Hematopoietic multipotent progenitor cell (in vitro differentiated cells): Measurements from ENCODE around the gene PTHLH. TPM values are rescaled to one million over a fixed set of nuclear protein-coding genes. Genes with fewer than 3 reads are reported as not detected.

Source experiments
- DNase-seq, 3 donors: peaks; one replicate each; pipeline ENCODE4 v3.0.0-alpha.2; 2011 to 2015; ENCODE audit warnings: low read depth in 2 of 3, low spot score in 2 of 3
- total RNA-seq: library from RNA; depleted of rRNA; stranded (reverse); fragments of >200 nt; gene quantifications from one replicate; pipeline ENCODE4 v1.2.3, GENCODE V29; 2012

Gene PTHLH
- 0.27 TPM for total RNA-seq

DNA sequence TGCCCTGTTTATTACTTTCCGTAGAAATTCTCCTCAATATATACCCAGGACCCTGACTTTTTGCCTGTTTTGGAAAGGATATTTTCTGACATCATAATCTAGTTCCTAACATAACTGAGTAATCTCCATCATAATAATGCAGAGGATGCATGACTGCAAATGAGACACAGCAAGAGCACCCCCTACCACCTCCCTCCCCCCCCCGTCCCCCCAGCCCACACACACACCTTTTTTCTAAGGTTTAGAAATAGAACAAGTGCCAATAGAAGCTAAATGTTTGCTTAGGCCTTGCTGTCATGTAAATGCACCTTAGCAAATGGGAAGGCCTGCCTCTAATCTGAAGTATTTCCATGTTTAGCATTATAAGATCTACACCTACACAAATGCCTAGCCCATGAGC, at the start of gene PTHLH:
TSS of gene PTHLH (minus strand) at position 13 of the 400 bp plus-strand sequence. CDS start 3,239 bp downstream, outside the sequence.
- DNase-seq, result no peak

DNA sequence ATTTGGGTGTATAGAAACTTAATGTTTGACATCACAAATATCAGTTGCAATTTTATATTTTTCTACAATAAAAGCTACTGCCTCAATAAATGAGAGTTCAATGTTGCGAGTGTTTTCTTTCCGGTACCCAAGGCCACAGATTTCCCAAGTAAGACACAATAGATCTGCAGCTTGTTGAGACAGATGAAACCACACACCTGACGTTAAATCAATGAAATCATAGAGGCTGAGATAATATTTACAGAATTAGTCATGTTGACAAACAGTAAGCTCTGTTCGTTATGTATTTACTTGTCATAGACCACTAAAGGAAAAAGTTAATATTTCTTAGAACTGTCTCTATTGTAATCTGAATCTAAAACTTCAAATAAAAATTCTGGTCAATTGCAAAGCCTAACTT, 49.2 kb upstream of the PTHLH start:
- DNase-seq, result no peak

DNA sequence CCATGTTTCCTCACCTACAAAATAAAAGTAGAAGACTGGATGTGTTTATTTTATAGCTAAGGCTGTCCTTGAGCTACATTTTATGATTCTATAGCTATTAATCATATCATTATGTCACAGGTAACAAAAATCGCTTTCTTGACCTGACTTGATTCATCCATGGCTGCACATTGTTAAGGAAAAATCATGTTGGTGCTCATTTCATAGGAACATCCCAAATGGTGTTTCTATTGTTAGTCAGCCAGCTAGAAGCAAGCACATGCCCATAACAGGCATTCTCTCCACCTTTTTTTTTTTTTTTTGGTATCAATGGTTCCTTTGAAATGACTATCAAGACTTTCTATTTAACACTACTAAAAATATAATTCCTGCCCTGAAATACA, 45.3 kb upstream of the PTHLH start:
- DNase-seq, result no peak

DNA sequence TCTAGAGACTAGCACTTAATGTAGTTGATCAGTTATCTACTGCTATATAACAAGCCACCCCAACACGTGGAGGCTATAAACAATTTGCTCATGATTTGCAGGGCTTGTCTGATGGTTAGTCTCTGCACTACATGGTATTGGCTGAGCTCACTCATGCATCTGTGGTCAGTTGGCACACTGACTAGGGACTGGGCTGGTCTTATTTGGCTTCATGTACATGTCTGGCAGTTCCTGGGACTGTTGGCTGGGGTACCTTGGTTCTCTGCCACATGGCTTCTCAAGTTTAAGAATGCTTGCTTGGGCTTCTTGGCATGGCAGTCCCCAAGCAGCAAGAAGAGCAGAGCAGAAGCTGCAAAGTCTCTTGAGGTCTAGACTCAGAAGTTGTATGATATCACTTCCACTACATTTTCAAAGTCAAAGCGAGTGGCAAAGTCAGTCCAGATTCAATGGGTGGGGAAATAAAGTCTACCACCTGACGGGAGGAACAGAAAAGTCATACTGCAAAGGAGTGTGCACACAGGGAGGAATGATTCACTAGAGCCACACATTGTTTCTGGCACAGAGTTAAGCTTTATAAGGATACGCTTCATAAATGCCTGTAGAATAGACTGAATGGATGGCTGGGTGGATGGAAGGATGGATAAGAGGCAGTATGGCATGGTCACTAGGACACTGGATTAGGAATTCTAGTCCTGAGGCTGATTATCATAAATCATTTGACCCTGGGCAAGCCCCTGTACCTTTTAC, 44.8 kb upstream of the PTHLH start:
- DNase-seq, result no peak

DNA sequence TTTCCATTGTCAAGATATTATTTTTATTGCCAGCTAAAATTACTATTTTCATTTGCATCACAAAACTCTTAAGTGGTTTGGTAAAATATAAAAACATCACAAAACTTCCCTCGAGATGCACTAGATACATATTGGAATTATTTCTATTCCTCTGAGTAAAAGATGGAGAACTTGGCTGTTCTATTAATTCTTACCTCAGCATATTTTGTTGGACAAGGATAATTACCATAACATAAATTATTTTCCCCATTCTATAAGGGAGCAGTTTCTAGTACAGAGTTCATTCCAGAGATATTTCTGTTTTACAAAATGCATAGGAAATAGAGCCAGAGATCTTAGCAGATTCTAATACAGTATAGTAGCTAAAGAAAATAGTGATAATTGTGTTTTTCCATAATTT, 42.6 kb upstream of the PTHLH start:
- DNase-seq, result no peak

DNA sequence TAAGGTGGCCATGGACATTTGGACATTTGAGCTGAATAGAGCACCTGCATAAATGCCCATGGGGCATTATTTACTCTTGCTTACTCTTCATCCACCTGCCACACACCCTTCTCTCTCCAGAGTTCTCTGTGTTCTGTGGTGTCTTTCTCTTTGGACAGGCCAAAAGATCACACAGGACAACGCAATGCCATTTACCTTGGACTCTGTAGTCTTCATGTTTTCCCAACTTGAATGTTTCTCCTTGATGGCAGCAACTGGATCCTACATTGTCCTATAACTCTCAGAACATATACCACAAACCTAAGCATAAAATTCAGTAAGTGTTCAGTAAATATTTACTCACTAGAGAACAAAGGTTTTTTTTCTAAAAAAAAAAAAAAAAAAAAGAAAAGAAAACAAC, 41.7 kb upstream of the PTHLH start:
- no peak for DNase-seq

DNA sequence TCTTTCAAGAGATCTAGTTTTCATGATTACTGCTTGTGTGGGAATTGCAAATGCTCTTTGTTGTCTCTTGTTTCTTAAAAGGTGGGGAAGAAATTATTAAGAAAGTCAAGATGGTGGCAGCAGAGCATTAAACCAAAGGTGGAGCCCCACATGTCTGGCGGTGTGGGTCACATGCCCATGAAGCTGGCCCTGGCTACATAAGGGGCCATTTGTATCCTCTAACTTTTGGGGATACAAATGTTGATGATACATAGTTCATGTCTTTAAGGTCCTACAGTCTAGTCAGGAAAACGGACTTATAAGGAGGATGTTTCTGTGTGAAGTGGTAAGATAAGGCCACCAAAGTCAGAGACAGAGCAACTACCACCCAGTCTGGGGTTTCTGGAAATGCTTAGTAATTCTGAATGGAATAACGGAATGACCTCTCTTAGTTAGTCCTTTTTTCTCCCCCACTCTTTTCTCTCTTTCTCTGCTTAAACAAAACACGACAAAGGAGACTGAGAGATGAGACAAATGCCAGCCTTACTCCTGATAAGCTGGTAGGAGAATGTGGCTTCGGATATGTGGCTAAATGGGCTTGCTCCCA, 39.9 kb upstream of the PTHLH start:
- no peak for DNase-seq

DNA sequence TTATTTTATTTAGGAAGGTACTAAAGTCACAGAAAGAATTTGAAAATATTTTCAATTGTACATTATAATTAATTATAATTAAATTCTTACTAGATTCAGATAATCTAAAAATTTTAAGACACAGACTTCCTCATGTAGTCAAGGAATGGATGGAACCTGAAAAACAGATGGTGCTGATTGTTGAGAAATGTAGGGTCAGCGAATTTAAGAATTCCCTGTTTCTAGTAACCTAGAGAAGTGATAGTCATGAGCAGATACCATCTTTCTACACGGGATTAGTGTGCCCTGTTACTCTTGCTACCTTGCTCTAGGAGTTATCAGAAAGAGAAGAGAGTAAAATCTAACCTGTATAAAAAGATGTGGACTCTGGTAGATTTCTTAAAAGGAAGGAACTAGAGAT, 37.5 kb upstream of the PTHLH start:
- no peak for DNase-seq

DNA sequence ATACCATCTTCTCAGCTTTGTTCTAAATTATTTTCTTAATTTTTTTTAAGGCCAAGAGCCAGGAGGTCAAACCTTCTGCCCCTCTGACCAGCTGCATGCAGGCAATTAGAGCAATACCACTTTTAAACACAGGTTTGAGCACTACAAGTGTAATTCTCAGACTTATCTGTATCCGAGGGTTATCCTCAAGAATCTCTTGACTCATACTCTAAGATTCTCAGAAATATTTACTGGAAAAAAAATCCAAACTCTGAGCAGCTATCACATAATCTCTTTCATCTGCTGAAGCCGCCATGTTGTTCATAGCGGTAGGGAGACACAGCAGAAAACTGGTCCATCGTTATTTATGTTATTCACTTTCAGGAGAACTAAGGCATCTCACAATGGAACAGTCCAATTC, 27.4 kb upstream of the PTHLH start:
- DNase-seq, result no peak

DNA sequence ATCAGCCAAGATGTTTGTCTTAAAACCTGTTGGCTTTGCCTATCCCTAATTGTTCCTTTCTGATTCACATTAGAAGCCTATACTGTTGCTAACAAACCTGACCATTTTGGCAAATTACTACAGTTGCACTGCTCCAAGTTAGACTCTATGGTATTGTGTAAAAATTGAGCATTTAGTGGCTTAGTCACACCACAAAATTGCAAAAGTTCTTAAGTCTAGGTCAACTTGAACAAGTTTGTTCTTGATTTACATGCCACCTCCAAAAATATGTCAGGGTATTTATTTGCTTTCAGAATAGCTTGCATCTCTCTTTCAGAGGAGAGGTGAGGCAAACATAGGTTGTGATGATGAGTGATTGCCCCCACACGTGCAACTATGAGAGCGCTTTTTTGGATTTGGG, 27.0 kb upstream of the PTHLH start:
- DNase-seq, result no peak

DNA sequence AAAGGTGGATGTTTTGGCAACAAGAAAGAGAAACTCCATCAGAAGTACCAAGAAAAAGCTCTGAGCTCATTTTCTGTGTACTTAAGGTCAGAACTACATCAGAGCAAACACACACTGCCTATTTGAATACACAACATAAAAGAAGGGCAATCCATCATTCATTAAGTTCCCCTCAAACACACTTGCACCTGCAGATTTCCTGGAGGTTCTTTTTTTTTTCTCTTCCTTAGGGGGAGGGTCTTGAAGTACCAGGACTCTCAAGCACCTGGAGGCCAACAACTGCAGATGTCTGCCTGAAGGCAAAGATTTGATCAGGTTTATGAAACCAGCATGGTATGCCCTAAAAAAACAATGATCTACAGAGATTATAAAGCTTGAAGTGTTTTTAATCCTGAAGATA, 26.1 kb upstream of the PTHLH start:
- no peak for DNase-seq

DNA sequence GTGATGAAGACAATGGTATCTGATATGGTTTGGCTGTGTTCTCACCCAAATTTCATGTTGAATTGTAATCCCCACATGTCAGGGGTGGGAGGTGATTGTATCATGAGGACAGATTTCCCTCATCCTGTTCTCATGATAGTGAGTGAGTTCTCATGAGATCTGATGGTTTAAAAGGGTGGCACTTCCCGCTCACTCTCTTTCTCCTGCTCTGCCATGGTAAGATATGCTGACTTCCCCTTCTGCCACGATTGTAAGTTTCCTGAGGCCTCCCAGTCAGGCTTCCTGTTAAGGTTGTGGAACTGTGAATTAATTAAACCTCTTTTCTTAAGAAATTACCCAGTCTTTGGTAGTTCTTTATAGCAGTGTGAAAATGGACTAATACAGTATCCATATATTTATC, 25.6 kb upstream of the PTHLH start:
- DNase-seq, result no peak

DNA sequence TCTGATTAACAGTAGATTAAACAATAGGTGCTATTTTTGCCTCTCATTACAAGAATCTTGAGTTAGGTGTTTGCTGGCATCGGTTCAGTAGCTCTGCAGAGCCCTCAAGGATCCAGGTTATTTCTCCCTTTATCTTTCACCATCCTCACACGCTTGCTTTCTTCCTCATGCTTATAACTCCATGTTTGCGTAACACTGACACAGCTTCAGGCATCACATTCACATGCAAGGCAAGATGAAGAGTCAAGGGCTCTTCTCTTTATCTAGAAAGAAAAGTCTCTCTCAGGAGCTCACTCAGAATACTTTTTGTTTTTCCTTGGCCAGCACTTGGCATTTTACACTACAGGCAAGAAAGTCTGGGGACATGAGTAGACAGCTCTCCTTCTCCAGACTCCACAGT, 24.2 kb upstream of the PTHLH start:
- DNase-seq, result no peak

DNA sequence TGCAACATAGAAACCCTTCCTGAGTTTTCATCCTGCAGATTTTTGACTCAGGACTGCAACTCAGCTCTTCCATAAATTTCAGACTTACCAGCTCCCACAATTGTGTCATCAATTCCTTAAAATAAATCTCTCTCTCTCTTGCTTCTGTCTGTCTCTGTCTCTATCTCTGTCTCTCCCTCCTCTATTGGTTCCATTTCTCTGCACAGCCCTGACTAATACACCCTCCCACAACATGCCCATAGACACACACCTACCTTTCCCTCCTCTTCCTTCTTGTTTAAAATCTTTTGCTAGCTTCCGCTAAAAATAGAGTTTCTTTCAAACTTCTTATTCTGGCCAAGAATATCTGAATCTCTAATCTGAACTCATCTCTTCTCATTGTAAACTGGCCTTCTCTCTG, 22.9 kb upstream of the PTHLH start:
- DNase-seq, result no peak

DNA sequence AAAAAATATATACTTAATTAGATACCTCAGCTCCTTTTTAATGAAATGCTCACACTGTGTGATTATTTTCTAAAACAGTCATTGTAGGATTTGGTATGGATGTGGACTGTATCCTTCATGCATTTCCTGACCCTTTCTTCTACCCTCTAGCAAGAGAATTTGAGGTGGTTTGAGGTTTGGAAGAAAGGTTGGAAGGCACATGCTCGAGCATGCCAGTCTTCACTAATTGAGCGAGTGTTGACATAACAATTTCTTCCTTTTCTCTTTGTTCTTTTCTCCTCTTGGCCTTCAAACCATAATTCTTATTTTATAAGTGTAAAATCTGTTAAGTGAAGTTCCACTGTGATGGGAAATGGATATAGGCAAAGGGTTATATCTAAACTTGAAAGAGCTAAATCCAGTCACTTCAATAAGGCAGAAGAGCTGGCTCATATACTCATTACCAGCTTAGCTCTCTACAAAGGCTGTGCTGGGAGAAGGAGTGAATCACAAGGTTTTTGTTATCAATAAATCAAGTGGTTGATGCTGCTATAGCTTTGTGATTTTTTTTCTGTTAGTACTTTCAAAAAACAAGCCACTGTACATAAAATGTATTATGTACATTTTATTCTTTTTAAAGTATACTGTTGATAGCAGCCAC, 16.2 kb upstream of the PTHLH start:
- no peak for DNase-seq

DNA sequence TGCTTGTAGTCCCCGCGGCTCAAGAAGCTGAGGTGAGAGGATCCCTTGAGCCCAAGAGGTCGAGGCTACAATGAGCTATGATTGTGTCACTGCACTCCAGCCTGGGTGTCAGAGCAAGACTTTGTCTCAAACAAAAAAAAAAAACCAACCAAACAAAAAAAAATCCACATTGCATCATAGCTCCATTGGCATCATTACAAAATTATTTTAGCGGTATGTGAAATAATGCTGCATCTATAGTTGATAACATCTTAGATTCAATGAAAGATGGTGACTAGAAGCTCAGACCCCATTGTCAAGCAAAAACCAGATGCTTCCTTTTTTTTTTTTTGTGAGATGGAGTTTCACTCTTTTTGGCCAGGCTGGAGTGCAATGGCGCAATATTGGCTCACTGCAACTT, 14.8 kb upstream of the PTHLH start:
- no peak for DNase-seq

DNA sequence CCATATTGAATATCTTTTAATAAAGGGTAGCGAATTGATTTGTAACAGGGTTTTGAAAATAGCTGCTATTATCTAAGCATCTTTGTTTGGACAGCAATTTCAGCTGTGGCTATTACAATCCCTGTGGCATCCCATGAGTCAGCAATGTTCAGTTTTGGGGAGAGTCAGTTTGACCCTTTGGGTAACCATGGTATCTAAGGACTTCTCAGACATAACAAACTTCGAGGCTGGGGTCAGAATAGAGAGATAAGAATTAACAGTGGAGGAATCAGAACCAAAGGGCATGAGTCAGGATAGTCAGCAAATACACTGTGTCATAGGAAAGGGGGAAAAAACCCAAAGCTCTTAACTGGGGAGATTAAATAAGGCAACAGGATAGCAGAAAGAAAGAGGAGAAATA, 11.7 kb upstream of the PTHLH start:
- no peak for DNase-seq

DNA sequence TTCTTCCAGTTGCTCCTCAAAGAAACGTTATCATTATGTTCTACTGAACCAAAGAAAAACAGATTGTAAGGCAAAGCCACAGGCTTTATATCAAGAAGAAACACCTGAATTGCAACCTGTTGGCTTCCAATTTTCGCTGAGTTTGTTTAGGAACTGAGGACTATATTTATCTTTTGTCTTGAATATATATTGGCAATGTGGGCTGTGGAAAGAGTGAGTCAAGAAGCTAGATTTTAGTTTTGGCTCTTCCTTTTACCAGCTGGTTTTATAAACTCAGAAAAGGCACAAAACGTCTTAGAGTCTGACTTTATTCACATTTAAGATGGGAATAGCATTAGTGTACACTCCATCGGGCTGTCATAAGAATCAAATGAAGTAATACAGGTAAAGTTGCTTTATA, 10.4 kb upstream of the PTHLH start:
- no peak for DNase-seq

DNA sequence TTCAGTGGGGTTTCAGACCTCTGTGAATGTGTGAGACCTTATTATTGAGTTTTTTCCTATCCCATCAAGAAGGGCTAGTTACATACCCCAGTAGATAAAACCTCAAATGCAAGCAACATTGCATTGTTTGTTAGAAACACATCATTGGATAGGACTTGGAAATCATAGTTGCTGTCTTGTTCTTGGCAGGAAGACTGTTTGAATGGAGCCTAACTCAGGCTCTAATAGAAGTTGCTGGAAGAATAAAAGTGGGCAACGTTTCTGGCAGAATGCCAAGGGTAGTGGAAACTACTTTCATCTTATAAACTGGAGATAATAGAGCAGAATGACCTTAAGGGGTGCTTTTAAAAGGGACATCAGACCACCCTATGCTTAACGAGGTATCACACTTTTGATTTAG, 9.9 kb upstream of the PTHLH start:
- no peak for DNase-seq

DNA sequence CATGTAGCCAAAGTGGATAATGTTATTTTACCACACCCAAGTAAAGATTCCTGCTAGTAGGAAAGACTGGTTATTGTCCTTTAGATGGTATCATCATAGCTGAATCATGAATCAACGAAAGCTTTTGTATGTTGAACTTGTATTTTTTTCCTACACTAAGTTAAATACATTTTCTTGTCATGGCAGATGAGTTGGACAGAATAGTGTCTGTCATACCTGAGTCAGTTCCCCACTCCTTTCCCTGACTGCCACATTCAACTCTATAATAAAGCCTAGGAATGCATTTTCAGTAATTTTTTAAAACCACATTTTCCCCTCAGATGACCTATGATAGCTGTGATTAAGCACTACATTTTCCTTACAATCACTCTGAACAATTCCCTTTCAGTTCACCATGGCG, 9.3 kb upstream of the PTHLH start:
- DNase-seq, result no peak

DNA sequence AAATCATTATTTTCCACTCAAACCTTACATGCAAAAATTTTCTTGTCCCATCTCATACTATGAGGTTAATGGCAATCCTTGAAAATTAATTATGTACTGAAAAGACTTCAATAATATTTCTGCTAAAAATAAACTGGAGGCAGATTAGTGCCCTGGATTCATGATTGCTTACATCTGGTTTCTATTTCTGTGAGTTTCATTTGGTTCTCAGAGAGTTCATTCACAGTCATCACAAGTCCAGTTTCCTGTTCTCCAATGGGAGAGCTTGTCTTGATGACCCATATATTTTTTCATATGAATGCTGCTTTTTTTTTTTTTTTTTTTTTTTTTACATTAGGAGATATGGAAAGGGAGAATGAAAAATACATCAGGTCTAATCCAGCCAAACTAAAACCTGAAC, 6.6 kb upstream of the PTHLH start:
- DNase-seq, result no peak
